Activated B cell treated with CpG ODN at 0.5 μM for 24 hours (primary cell): ENCODE measurements around the gene MYO16. TPM values are rescaled to one million over a fixed set of nuclear protein-coding genes. Genes with fewer than 3 reads are reported as not detected.
"Not testable (repeated sequence)": the region's sequence is repeated elsewhere in the genome, so short reads cannot be mapped to it uniquely, and the experiment has no call there.

Experiments
- ATAC-seq: fragments of 200-7000 bp; cut with Tn5 transposase; one replicate; pipeline ENCODE4 v1.10.0; 2021; ENCODE audit warnings: low read depth, mild to moderate bottlenecking, moderate library complexity
- CTCF ChIA-PET: fragments of 350-600 bp; sonication (Branson Sonifier 250); formaldehyde crosslinking; loops from one replicate; lab custom pipeline; 2021; ENCODE audit warnings: antibody characterized with exemption; lab: Charles Lee
- POLR2A ChIA-PET: fragments of 350-600 bp; sonication (Branson Sonifier 250); formaldehyde crosslinking; loops from one replicate; lab custom pipeline; 2021; ENCODE audit warnings: antibody characterized with exemption; lab: Charles Lee
- DNase-seq: peaks from one replicate; pipeline ENCODE4 v3.0.0; 2022
- H3K27ac Mint-ChIP-seq: one replicate; pipeline ENCODE4 v1.8.0; 2020; ENCODE audit warnings: mixed read lengths
- H3K27me3 Mint-ChIP-seq: one replicate; pipeline ENCODE4 v1.8.0; 2021; ENCODE audit warnings: mixed read lengths
- H3K36me3 Mint-ChIP-seq: one replicate; pipeline ENCODE4 v1.8.0; 2021; ENCODE audit warnings: low read depth, mixed read lengths
- H3K4me1 Mint-ChIP-seq: one replicate; pipeline ENCODE4 v1.8.0; 2021; ENCODE audit warnings: mixed read lengths
- H3K4me3 Mint-ChIP-seq: one replicate; pipeline ENCODE4 v1.8.0; 2020; ENCODE audit warnings: mild to moderate bottlenecking, mixed read lengths
- H3K9me3 Mint-ChIP-seq: one replicate; pipeline ENCODE4 v1.8.0; 2020; ENCODE audit warnings: mixed read lengths
- CTCF ChIP-seq: fragments of 200-600 bp; IDR thresholded peaks from one replicate; pipeline ENCODE4 v1.8.0; 2022; ENCODE audit warnings: antibody characterized with exemption, mild to moderate bottlenecking
- intact Hi-C: fragments of 100-400 bp; cut with micrococcal nuclease; formaldehyde crosslinking; loops from one replicate; pipeline ENCODE4 v1.15.1; 2024
- total RNA-seq: library from RNA; stranded (reverse); gene quantifications from 2 replicates; pipeline ENCODE4 v1.2.3, GENCODE V29; 2022

The MYO16 gene
- total RNA-seq, 1 donor from 2014 or later = not detected

- ChIA-PET POLR2A (no interaction called here), CTCF (no interaction called here)
- Mint-ChIP-seq H3K9me3 (no peaks in the 10 kb centered on the region), H3K4me1 (no peaks in the 10 kb centered on the region), H3K27me3 (peaks cover 15% of the 10 kb centered on the region), H3K36me3 (no peaks in the 10 kb centered on the region), H3K4me3 (no peak overlapping the region), H3K27ac (no peak overlapping the region)
- TF ChIP-seq CTCF = no peak
- no peak for ATAC-seq
- DNase-seq = no peak
- intact Hi-C loops = loop anchor here (1.0 to 5.0 kb wide), 2 partner anchors 556 to 576 kb away; no protein-coding TSS in a partner anchor
These were observed 268.5 kb downstream of the MYO16 start for GRCh38 chr13:108897955-108898354.

- ATAC-seq (no peak), DNase-seq (no peak)
- TF ChIP-seq CTCF = no peak
- Mint-ChIP-seq H3K4me3 (no peak overlapping the region), H3K36me3 (no peaks in the 10 kb centered on the region), H3K4me1 (no peaks in the 10 kb centered on the region), H3K27ac (no peak overlapping the region), H3K9me3 (no peaks in the 10 kb centered on the region), H3K27me3 (peaks cover 15% of the 10 kb centered on the region)
- intact Hi-C loops = no loop called here
- ChIA-PET POLR2A (no interaction called here), CTCF (no interaction called here)
These were observed 273.2 kb downstream of the MYO16 start for GRCh38 chr13:108902405-108903155.

GRCh38 chr13:108903613-108904012 lies 274.2 kb downstream of the MYO16 start:
- DNase-seq (no peak), ATAC-seq (no peak)
- Mint-ChIP-seq H3K27ac (no peak overlapping the region), H3K36me3 (no peaks in the 10 kb centered on the region), H3K4me1 (no peaks in the 10 kb centered on the region), H3K27me3 (peaks cover 15% of the 10 kb centered on the region), H3K4me3 (no peak overlapping the region), H3K9me3 (no peaks in the 10 kb centered on the region)
- POLR2A ChIA-PET = no interaction called here
- intact Hi-C loops = no loop called here
- TF ChIP-seq CTCF = no peak
- CTCF ChIA-PET = no interaction called here

- DNase-seq (no peak), ATAC-seq (no peak)
- Mint-ChIP-seq H3K4me3 (no peak overlapping the region), H3K27ac (no peak overlapping the region), H3K4me1 (peaks cover 16% of the 10 kb centered on the region), H3K27me3 (peaks cover 9% of the 10 kb centered on the region), H3K9me3 (no peaks in the 10 kb centered on the region), H3K36me3 (no peaks in the 10 kb centered on the region)
- intact Hi-C loops = no loop called here
- CTCF ChIA-PET = no interaction called here
- POLR2A ChIA-PET = no interaction called here
- no peak for TF ChIP-seq CTCF
These were observed 282.4 kb downstream of the MYO16 start for GRCh38 chr13:108911807-108912206.

GRCh38 chr13:108913731-108914130 lies 284.3 kb downstream of the MYO16 start:
- H3K36me3 Mint-ChIP-seq, DNase-seq, H3K9me3 Mint-ChIP-seq, H3K4me3 Mint-ChIP-seq, POLR2A ChIA-PET, ATAC-seq, intact Hi-C loops, H3K27ac Mint-ChIP-seq, H3K27me3 Mint-ChIP-seq: not testable (repeated sequence)
- CTCF ChIA-PET = interaction anchor here (1.5 kb wide), 1 partner anchor 19 kb away, joined by 5 read pairs; no protein-coding TSS in a partner anchor
- H3K4me1 Mint-ChIP-seq = peaks cover 16% of the 10 kb centered on the region
